Measurements from ENCODE around the gene ANKRD29. TPM values are rescaled to one million over a fixed set of nuclear protein-coding genes. Genes with fewer than 3 reads are reported as not detected.
A peak's percentile ranks its signal among the peaks of the same experiment; 100 is the strongest.

The ANKRD29 gene
- total and polyA plus RNA-seq, 9 of the 15 experiments (the other 6 are each of a cell fraction or from before 2014, with no cell fraction given), result 0.36 TPM; not detected in 8

- Histone ChIP-seq H3K4me2 (ENCODE audit: insufficient read depth, low read length) (no peak overlapping the region), H3K27ac (ENCODE audit: extremely low read depth, low read depth, low read length) (no peak overlapping the region), H3K4me1 (replicated peaks in 1 of 2; ENCODE audit: control insufficient read depth in 2 of 2, insufficient read depth in 2 of 2, low read length in 2 of 2) (peaks cover 3 to 6% of the 10 kb centered on the region in 2 experiments), H3K9me1 (ENCODE audit: control insufficient read depth, insufficient read depth, low read length) (no peaks in the 10 kb centered on the region), H3K79me2 (ENCODE audit: control insufficient read depth, insufficient read depth, low read length) (peaks cover 2% of the 10 kb centered on the region), H4K20me1 (replicated peaks; ENCODE audit: control insufficient read depth, insufficient read depth, low read length) (no peaks in the 10 kb centered on the region), H2AFZ (ENCODE audit: low read depth, low read length) (no peak overlapping the region), H3K36me3 (ENCODE audit: control insufficient read depth, insufficient read depth, low read length) (no peaks in the 10 kb centered on the region), H3K9me3 (replicated peaks; ENCODE audit: control insufficient read depth, insufficient read depth, low read depth, low read length) (no peaks in the 10 kb centered on the region), H3K9ac (ENCODE audit: insufficient read depth in 1 of 2, low read depth in 2 of 2, low read length in 2 of 2) (no peak overlapping the region), H3K4me3 (no peak overlapping the region), H3K27me3 (ENCODE audit: control insufficient read depth in 2 of 2, insufficient read depth in 2 of 2, low read length in 2 of 2) (peaks cover 20 to 27% of the 10 kb centered on the region in 2 experiments; a peak in 4 of 5 replicates)
- TF ChIP-seq ZNF311 (CRISPR knock-in tag; IDR thresholded peaks at IDR 0.05) (no peak), NR1H2 (CRISPR knock-in tag; IDR thresholded peaks at IDR 0.05) (no peak), E2F3 (CRISPR knock-in tag; IDR thresholded peaks at IDR 0.05) (no peak)
- FAIRE-seq (no peak), DNase-seq (ENCODE audit: extremely low read depth in 1 of 4, low spot score in 3 of 4) (no peak), ATAC-seq (no peak)
- intact Hi-C loops (cut with micrococcal nuclease), result no loop called here
- POLR2A ChIA-PET, result interaction anchor here (0.7 kb wide), 1 partner anchor 67 kb away, joined by 3 read pairs; no protein-coding TSS in a partner anchor
- CTCF ChIA-PET (ENCODE audit: low intra/inter-chr PET ratio), result no interaction called here
- BruUV-seq (replicated peaks), result no TSS peak
- in situ Hi-C loops (cut with MboI), result no loop called here
- WGBS (ENCODE audit: insufficient coverage, low coverage, missing lambda C conversion rate), result 0% methylated on average over 1 of the region's 1 CpG
Measured at GRCh38 chr18:23591011-23591410, 71.7 kb downstream of the ANKRD29 start.

- H3K27me3 ChIP-seq (ENCODE audit: control insufficient read depth in 2 of 2, insufficient read depth in 2 of 2, low read length in 2 of 2), result peaks cover 18 to 27% of the 10 kb centered on the region in 2 experiments; a peak in 4 of 5 replicates
- FAIRE-seq, result no peak
- ChIA-PET CTCF (ENCODE audit: low intra/inter-chr PET ratio) (no interaction called here), POLR2A (interaction anchor here (0.8 to 1.1 kb wide), 3 partner anchors 8 to 87 kb away, joined by 3 read pairs; no protein-coding TSS in a partner anchor)
- intact Hi-C loops (cut with micrococcal nuclease), result loop anchor here (10.0 kb wide), 1 partner anchor 454 kb away; the partner anchor contains the start of gene CABLES1
- no peak for ATAC-seq
- in situ Hi-C loops (cut with MboI), result loop anchor here (5.0 kb wide), 1 partner anchor 72 kb away; no protein-coding TSS in a partner anchor
- H3K9me3 ChIP-seq (replicated peaks; ENCODE audit: control insufficient read depth, insufficient read depth, low read depth, low read length), result no peaks in the 10 kb centered on the region
- no peaks in the 10 kb centered on the region for H4K20me1 ChIP-seq (replicated peaks; ENCODE audit: control insufficient read depth, insufficient read depth, low read length)
- H3K36me3 ChIP-seq (ENCODE audit: control insufficient read depth, insufficient read depth, low read length), result 0 out of 3 replicates have a peak, but pooled peaks cover 2% of the 10 kb centered on the region
- BruUV-seq (replicated peaks), result no TSS peak
- H3K9me1 ChIP-seq (ENCODE audit: control insufficient read depth, insufficient read depth, low read length), result no peaks in the 10 kb centered on the region
- no peak for DNase-seq (ENCODE audit: extremely low read depth in 1 of 4, low spot score in 3 of 4)
- H3K4me3 ChIP-seq, result no peak overlapping the region
- WGBS (ENCODE audit: insufficient coverage, low coverage, missing lambda C conversion rate), result 7% methylated on average over 11 of the region's 11 CpGs
- H3K4me1 ChIP-seq (replicated peaks in 1 of 2; ENCODE audit: control insufficient read depth in 2 of 2, insufficient read depth in 2 of 2, low read length in 2 of 2), result peaks cover 8 to 11% of the 10 kb centered on the region in 2 experiments
- H2AFZ ChIP-seq (ENCODE audit: low read depth, low read length), result no peak overlapping the region
- H3K79me2 ChIP-seq (ENCODE audit: control insufficient read depth, insufficient read depth, low read length), result peaks cover 22% of the 10 kb centered on the region
- H3K4me2 ChIP-seq (ENCODE audit: insufficient read depth, low read length), result no peak overlapping the region
- H3K27ac ChIP-seq (ENCODE audit: extremely low read depth, low read depth, low read length), result no peak overlapping the region
- TF ChIP-seq ATF4 (CRISPR knock-in tag; IDR thresholded peaks at IDR 0.05) (no peak), CEBPG (CRISPR knock-in tag; IDR thresholded peaks at IDR 0.05) (no peak), CEBPG (tag; conservative IDR thresholded peaks at IDR 0.05 in 1 of 2, IDR thresholded peaks at IDR 0.05 in 1 of 2) (peak; percentile 27 to 36; a peak in 2 of 4 replicates)
- no peak overlapping the region for H3K9ac ChIP-seq (ENCODE audit: insufficient read depth in 1 of 2, low read depth in 2 of 2, low read length in 2 of 2)
Measured at GRCh38 chr18:23588836-23589560, 73.7 kb downstream of the ANKRD29 start.
